GM18951 (cell line): ENCODE results near the gene MMP17.
"Not testable (repeated sequence)": the region's sequence is repeated elsewhere in the genome, so short reads cannot be mapped to it uniquely, and the experiment has no call there.

Experiments
- POLR2A ChIP-seq: IDR thresholded peaks from 4 replicates; pipeline ENCODE4 v1.6.1; 2011; ENCODE audit warnings: mild to moderate bottlenecking; ENCODE audit not compliant: insufficient read length, insufficient read depth; ENCODE audit errors: extremely low read depth
- in situ Hi-C: fragments of 300-500 bp; cut with MboI; formaldehyde crosslinking; loops from one replicate; pipeline ENCODE4 v1.12.0; 2022; ENCODE audit warnings: low sequenced_read_pairs, mixed read lengths, inconsistent platforms; ENCODE audit not compliant: unreplicated experiment

Gene MMP17

DNA sequence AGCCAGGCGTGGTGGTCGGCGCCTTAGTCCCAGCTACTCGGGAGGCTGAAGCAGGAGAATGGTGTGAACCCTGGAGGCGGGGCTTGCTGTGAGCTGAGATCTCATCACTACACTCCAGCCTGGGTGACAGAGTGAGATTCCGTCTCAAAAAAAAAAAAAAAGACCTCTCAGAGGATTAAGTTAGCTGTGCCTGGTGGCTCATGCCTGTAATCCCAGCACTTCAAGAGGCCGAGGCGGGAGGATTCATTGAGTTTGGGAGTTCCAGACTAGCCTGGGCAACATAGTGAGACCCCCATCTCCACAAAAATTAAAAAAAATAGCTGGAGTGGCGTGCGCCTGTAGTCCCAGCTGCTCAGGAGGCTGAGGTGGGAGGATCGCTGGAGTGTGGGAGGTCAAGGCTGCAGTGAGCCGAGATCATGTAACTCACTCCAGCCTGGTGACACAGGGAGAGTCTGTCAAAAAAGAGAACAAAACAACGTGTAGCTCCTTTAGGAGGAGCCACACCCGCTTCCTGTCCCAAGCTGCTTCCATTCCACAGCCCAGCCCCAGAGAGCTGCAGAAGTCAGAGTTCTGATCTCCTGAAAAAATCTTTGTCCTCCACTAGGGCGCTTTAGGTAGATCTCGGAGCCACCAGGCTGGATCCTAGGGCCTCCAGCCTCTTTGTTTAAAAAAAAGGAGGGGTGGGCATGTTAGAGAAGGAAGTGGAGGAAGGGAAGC, 54.8 kb downstream of the MMP17 start:
- in situ Hi-C loops = no loop called here
- no peak for TF ChIP-seq POLR2A

DNA sequence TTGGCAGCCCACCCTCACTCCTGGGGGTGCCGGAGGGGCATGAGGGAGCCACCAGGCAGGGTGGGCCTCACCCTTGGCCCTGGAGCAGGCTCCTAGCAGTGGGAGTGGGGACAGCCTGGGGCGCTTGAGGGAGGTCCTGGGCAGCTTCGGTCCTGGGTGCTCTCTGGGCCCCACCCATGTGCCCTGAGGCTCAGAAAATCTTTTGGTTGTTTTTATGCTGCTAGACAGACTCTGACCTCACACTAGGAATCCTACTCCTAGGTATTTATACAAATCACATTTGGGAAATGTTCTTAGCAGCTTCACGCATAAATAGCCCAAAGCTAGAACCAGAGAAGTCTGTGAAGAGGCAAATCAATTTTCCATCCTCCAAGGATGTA, 55.3 kb downstream of the MMP17 start:
- TF ChIP-seq POLR2A = no peak
- in situ Hi-C loops = no loop called here

DNA sequence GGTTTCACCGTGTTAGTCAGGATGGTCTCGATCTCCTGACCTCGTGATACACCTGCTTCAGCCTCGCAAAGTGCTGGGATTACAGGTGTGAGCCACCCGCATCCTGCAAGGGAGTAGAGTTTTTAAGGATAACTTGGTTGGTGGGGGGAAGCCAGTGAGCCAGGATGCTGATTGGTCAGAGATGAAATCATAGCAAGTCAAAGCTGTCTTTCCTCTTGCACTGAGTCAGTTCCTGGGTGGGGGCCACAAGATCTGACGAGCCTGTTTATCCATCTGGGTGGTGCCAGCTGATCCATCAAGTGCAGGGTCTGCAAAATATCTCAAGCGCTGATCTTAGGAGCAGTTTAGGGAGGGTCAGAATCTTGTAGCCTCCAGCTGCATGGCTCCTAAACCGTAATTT, 56.9 kb downstream of the MMP17 start:
- in situ Hi-C loops = not testable (repeated sequence)

DNA sequence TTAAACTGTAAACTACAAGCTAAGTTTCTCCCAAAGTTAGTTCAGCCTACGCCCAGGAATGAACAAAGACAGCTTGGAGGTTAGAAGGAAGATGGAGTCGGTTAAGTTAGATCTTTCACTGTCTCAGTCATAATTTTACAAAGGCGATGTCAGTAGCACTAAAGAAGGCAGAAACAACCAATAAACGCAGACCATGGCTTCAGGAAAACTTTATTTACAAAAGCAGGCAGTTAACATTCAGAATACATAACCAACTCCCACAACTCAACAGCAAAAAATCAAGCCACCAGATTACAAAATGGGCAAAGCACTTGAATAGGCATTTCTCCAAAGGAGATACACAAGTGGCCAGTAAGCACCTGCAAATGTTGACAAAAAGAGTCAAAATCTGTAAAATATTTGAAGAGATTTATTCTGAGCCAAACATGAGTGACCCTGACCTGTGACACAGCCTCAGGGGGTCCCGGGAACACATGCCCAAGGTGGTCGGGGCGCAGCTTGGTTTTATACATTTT, 57.4 kb downstream of the MMP17 start:
- in situ Hi-C loops = no loop called here
- no peak for TF ChIP-seq POLR2A

DNA sequence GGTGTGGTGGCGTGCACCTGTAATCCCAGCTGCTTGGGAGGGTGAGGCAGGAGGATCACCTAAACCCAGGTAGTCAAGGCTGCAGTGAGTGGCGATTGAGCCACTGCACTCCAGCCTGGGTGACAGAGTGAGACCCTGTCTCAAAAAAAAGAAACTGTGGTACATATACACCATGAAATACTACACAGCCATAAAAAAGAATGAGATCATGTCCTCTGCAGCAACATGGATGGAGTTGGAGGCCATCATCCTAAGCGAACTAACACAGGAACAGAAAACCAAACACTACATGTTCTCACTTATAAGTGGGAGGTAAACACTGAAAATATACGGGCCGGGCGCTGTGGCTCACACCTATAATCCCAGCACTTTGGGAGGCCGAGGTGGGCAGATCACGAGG, 63.5 kb downstream of the MMP17 start:
- in situ Hi-C loops = not testable (repeated sequence)

DNA sequence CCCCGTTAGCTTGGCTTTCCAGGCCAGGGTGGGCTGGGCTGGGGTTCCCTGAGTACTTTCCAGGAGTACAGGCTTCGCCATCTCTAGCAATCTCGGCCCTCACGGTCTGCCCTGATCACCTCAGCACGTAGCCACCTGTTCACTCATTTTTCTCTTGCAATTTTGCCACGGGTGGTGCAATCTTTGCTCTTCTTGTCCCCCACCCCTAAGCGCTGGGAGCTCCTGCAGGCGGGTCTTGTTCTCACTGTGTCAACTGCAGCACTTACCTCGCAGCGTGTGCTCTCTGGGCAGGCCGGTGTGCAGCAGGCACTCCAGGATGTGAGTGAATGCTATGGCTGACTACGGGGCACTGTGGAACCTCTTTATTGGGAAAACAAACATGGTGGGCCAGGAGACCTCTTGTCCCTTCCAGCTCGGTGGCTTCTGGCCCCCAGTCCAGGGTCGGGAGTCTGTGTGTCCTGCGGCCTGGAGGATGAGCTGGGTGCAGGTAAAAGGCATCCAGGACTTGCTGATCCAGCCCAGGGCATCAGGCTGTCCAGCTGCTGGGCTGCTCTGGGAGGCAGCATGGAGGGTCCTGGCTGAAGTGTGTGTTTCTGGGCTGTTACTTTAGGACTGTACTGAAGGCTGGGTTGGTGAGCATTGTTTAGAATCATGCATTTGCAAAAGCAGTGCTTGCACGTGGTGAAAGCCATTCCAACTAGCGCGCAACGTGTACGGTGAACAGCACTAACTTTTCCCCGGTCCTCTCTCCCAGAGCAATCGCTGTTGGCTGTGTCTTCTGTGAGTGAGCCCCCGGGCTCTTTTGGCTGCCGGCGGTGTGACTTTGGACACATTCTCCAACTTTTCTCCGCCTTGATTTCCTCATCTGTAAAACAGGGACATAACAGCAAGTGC, 64.8 kb downstream of the MMP17 start:
- TF ChIP-seq POLR2A = no peak
- in situ Hi-C loops = no loop called here

DNA sequence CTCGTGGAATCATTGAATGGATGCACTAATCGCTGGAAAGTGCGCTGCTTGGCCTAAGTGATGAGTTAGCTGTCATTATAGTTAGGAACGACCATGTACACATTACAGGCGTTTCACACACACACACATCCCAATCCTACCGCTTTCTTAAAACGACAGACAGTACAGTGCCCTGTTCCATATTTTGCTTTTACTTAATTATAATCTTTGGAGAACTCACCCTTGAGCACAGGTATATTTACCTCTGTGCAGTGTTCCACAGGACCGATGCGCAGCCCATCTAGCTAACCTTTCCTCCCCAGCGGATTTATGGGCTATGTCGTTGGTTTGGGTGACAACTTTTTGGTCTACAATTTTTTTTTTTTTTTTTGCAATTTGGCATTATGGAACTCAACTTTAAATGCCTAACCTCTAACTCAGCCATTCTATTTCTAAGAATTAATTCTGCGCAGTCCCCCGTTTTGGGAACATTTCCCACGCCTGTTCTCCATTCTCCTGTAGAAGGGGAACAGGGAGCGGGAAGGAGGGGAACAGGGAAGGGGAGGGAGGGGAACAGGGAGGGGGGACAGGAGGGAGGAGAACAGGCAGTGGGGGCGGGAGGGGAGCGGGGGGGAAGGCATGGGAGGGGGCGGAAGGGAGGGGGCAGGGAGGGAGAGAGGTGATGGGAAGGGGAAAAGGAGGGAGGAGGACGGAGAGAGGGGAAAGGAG, 65.6 kb downstream of the MMP17 start:
- in situ Hi-C loops = no loop called here
- no peak for TF ChIP-seq POLR2A

DNA sequence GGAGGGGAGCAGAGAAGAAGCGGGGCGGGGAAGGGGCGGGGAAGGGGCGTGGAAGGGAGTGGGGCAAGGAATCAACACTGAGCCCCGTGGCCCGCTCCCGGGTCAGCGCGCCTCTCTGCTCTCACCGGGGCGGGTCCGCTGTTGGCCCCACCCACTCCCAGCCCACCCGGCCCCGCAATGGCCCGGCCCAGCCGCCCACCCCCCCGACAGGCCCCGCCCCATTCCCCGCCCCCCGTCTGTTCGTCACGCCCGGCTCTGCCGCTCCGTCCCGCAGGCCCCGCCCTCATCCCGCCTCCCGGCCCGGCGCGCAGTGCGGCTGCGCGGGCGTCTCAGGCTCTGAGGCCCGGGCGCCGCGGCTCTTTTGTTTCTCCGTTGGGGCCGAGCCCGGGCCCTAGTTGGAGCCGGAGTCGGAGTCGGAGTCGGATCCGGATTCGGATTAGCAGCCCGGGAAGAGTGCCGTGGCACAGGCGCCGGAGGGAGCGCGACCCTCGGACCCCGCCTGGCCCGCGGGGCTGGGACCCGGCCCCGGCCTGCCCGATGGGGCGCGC, 66.2 kb downstream of the MMP17 start, which contains the start of gene ULK1:
ULK1 (plus strand) TSS at position 310 of the 548 bp plus-strand sequence. CDS start 380 bp downstream, outside the sequence.
- peak; percentile 85 for TF ChIP-seq POLR2A
- in situ Hi-C loops = no loop called here

DNA sequence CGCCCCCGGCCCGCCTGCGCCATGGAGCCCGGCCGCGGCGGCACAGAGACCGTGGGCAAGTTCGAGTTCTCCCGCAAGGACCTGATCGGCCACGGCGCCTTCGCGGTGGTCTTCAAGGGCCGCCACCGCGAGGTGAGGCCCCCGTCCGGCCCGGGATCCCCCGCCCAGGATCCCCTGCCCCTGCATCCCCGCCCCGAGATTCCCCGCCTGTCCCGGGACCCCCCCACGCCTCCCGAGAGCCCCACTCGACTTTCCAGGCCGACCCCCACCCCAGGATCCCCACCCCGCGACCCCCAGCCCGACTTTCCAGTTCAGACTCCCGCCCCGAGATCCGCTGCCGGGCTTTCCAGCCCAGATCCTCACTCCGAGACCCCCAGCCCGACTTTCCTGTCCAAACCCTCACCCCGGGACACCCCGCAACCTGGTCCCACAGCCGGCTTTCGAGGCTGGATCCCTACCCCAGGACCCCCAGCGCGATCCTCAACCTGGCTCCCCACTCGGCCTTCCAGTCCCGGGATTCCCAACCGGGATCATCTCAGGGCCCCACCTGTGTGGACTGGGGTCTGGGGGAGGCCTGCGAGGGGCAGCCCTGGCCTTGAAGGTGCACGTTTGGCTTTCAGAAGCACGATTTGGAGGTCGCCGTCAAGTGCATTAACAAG, 66.9 kb downstream of the MMP17 start:
- in situ Hi-C loops = no loop called here
- no peak for TF ChIP-seq POLR2A

DNA sequence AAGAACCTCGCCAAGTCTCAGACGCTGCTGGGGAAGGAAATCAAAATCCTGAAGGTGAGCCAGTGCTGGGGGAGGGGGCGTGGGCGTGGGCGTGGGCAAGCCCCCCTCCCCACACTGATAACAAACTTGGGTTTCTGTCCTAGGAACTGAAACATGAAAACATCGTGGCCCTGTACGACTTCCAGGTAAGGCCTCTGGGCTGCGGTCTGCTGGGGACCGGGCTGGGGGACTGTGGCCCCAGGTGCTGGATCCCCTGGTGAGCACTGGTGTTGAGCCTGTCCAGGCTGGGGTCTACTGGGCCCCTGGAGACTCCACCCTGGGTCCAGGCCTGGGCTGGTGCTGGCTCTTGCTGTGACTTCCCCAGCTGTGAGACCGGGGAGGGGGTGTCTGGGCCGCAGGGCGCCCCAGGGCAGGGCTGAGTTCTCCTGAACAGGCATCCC, 67.5 kb downstream of the MMP17 start:
- TF ChIP-seq POLR2A = no peak
- in situ Hi-C loops = no loop called here

DNA sequence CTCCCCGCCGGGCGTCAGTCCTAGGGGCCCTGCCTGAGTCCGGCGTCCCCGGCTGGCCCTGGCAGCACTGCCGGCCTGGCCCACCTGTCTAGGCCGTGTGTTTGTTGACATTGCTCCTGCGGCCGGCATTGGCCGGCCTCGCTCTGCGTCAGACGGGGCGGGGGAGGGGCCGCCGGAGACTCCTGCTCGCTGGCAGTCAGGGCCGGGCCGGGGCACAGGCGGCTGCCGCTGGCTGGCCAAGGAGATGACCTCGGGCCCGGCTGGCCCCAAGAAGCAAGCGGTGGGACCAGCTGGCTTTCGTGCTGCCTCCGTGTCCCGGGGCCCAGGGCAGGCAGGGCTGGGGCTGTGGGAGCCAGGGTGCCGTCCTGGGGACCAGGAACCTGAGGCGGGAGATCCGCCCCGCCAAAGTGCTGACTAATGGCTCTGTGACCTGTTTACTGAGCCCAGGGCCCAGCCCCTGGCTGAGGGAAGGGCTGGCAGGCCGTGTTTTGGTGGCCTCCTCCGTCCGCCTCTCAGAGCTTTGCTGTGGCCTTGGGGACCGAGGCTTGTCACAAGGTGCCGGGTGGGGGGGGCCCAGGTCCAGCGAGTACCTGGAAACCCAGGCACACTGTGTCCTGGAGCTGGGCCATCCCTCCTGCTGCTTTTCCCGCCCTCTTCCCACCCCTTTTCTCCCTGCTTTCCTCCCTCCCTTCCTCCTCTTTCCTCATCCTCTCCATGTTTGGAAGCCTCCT, 68.1 kb downstream of the MMP17 start:
- in situ Hi-C loops = no loop called here
- TF ChIP-seq POLR2A = peak; percentile 25

DNA sequence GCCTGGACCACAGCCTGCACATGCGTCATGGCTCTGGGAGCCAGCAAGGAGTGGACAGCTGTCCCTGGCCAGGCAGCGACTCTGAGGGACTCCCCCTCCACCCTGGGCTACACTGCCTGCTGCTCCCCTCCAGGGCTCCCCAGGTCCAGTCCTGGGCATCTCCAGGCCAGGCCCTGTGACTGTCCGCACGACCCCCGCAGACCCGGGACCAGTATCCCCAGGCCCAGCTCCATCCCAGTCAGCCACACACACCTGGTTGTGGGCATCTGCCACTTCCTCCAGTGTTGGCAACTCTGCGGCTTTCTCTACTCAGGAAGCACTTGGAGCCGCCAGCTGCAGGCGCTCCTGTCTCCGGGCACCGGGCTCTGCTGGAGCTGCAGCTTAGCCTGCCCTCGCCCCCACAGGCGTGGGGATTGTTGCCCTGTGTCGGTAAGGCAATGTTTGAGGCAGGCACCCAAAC, 68.6 kb downstream of the MMP17 start:
- TF ChIP-seq POLR2A = no peak
- in situ Hi-C loops = no loop called here
